GM06990 (cell line): ENCODE measurements around the gene RFX1.
A peak's percentile ranks its signal among the peaks of the same experiment; 100 is the strongest.
"Not testable (repeated sequence)": the region's sequence is repeated elsewhere in the genome, so short reads cannot be mapped to it uniquely, and the experiment has no call there.

Experiments
- DNase-seq: peaks from one replicate; pipeline ENCODE4 v3.0.0-alpha.2; 2011; ENCODE audit not compliant: insufficient read length; ENCODE audit errors: extremely low read depth
- H3K27me3 ChIP-seq: replicated peaks from 2 replicates; pipeline ENCODE4 v1.6.0; 2011; ENCODE audit warnings: low read length; ENCODE audit not compliant: control insufficient read depth, insufficient read depth
- H3K36me3 ChIP-seq: 2 replicates; pipeline ENCODE4 v1.5.1; 2011; ENCODE audit warnings: low read length; ENCODE audit not compliant: control insufficient read depth, insufficient read depth
- H3K4me3 ChIP-seq: replicated peaks from 2 replicates; pipeline ENCODE4 v1.5.1; 2011; ENCODE audit warnings: low read depth, mild to moderate bottlenecking, control low read depth, low read length
- CTCF ChIP-seq: IDR thresholded peaks from 2 replicates; pipeline ENCODE4 v1.5.1; 2011; ENCODE audit warnings: low read length, control low read depth, mild to moderate bottlenecking, inconsistent platforms; ENCODE audit not compliant: insufficient read depth, poor library complexity, severe bottlenecking

Gene RFX1

GRCh38 chr19:14030997-14031718, 25.0 kb upstream of the RFX1 start:
- DNase-seq = no peak
- no peak for TF ChIP-seq CTCF
- Histone ChIP-seq H3K36me3 (no peaks in the 10 kb centered on the region; the same call in 1 of the 2 replicates), H3K27me3 (no peaks in the 10 kb centered on the region), H3K4me3 (peak overlapping the region; percentile 83)

GRCh38 chr19:14028901-14029300, 22.8 kb upstream of the RFX1 start:
- H3K27me3 ChIP-seq = no peaks in the 10 kb centered on the region
- DNase-seq = no peak
- no peak overlapping the region for H3K4me3 ChIP-seq
- no peak for TF ChIP-seq CTCF
- H3K36me3 ChIP-seq = no peaks in the 10 kb centered on the region

GRCh38 chr19:14027856-14028450, 21.8 kb upstream of the RFX1 start, which contains the start of gene RLN3:
RLN3 (plus strand) TSS chr19:14028148; CDS start chr19:14028205, 57 bp downstream.
- Histone ChIP-seq H3K4me3 (no peak within 1 kb of the TSS), H3K36me3 (no peaks in the 10 kb centered on the region), H3K27me3 (no peaks in the 10 kb centered on the region)
- no peak for DNase-seq
- TF ChIP-seq CTCF = no peak

- H3K27me3 ChIP-seq, DNase-seq, H3K4me3 ChIP-seq, H3K36me3 ChIP-seq: not testable (repeated sequence)
These were observed 20.6 kb upstream of the RFX1 start for GRCh38 chr19:14026652-14027192.

- TF ChIP-seq CTCF = peak; percentile 51
- no peak overlapping the region for H3K4me3 ChIP-seq
- DNase-seq = no peak
- H3K27me3 ChIP-seq = no peaks in the 10 kb centered on the region
- H3K36me3 ChIP-seq = no peaks in the 10 kb centered on the region
These were observed 17.5 kb upstream of the RFX1 start for GRCh38 chr19:14023404-14024235.

GRCh38 chr19:14022469-14022868, 16.3 kb upstream of the RFX1 start:
- TF ChIP-seq CTCF = no peak

More at GRCh38 chr19:14022469-14022868, 16.3 kb upstream of the RFX1 start:
- DNase-seq = no peak
- Histone ChIP-seq H3K36me3 (no peaks in the 10 kb centered on the region), H3K27me3 (no peaks in the 10 kb centered on the region), H3K4me3 (no peak overlapping the region)
